GM12864 (cell line): ENCODE measurements around the gene OR2H2.
A peak's percentile ranks its signal among the peaks of the same experiment; 100 is the strongest.

Experiments used
- DNase-seq: peaks from one replicate; pipeline ENCODE4 v3.0.0-alpha.2; 2011; ENCODE audit warnings: low read depth
- H3K4me3 ChIP-seq: 2 replicates; pipeline ENCODE4 v1.5.1; 2011; ENCODE audit warnings: mild to moderate bottlenecking, low read depth, low read length, control low read depth
- CTCF ChIP-seq: IDR thresholded peaks from 2 replicates; pipeline ENCODE4 v1.5.1; 2011; ENCODE audit warnings: low read depth, mild to moderate bottlenecking, moderate library complexity, low read length, control low read depth, inconsistent platforms; ENCODE audit errors: missing control alignments

Gene OR2H2

GRCh38 chr6:29619578-29620160 lies 34.7 kb downstream of the OR2H2 start:
- no peak overlapping the region for H3K4me3 ChIP-seq
- no peak for DNase-seq
- TF ChIP-seq CTCF: no peak

GRCh38 chr6:29620630-29621029 lies 35.7 kb downstream of the OR2H2 start:
- TF ChIP-seq CTCF: no peak
- H3K4me3 ChIP-seq: no peak overlapping the region
- no peak for DNase-seq

GRCh38 chr6:29624520-29624961 lies 39.6 kb downstream of the OR2H2 start:
- no peak overlapping the region for H3K4me3 ChIP-seq
- no peak for DNase-seq
- TF ChIP-seq CTCF: no peak

GRCh38 chr6:29625337-29625930 lies 40.5 kb downstream of the OR2H2 start:
- H3K4me3 ChIP-seq: no peak overlapping the region

GRCh38 chr6:29626948-29627754 lies 42.2 kb downstream of the OR2H2 start:
- H3K4me3 ChIP-seq: no peak overlapping the region
- TF ChIP-seq CTCF: no peak
- no peak for DNase-seq

More at GRCh38 chr6:29625337-29625930, 40.5 kb downstream of the OR2H2 start:
- TF ChIP-seq CTCF: no peak
- DNase-seq: no peak

- no peak for DNase-seq
- H3K4me3 ChIP-seq: peak overlapping the region; percentile 46
- TF ChIP-seq CTCF: no peak
Observed at GRCh38 chr6:29627755-29628418, 43.0 kb downstream of the OR2H2 start.
